Progenitor cell of endocrine pancreas (in vitro differentiated cells): ENCODE results near the gene GPAM. TPM values are rescaled to one million over a fixed set of nuclear protein-coding genes. Genes with fewer than 3 reads are reported as not detected.

ENCODE experiments used
- DNase-seq: peaks from one replicate; pipeline ENCODE4 v3.0.0; 2021; ENCODE audit warnings: low spot score; ENCODE audit not compliant: unreplicated experiment
- H3K27ac Mint-ChIP-seq: 2 replicates; pipeline ENCODE4 v1.8.0; 2021; ENCODE audit warnings: mild to moderate bottlenecking, moderate library complexity, mixed read lengths
- H3K27me3 Mint-ChIP-seq: 2 replicates; pipeline ENCODE4 v1.8.0; 2021; ENCODE audit warnings: mixed read lengths
- H3K36me3 Mint-ChIP-seq: 2 replicates; pipeline ENCODE4 v1.8.0; 2022; ENCODE audit warnings: mixed read lengths; ENCODE audit not compliant: insufficient read depth
- H3K4me1 Mint-ChIP-seq: 2 replicates; pipeline ENCODE4 v1.8.0; 2021; ENCODE audit warnings: low read depth, mixed read lengths
- H3K4me3 Mint-ChIP-seq: 2 replicates; pipeline ENCODE4 v1.8.0; 2021; ENCODE audit warnings: low read depth, mild to moderate bottlenecking, moderate library complexity, mixed read lengths
- H3K9me3 Mint-ChIP-seq: 2 replicates; pipeline ENCODE4 v1.8.0; 2021; ENCODE audit warnings: low read depth, mixed read lengths
- total RNA-seq: library from RNA; stranded (reverse); gene quantifications from 2 replicates; pipeline ENCODE4 v1.2.1, GENCODE V29; 2021
- TF ChIP-seq, protein P1 (sequence below): fragments of 200-600 bp; sonication (generic); IDR thresholded peaks from one replicate; pipeline ENCODE4 v1.5.0; 2021; ENCODE audit warnings: antibody characterized with exemption, mild to moderate bottlenecking; ENCODE audit not compliant: unreplicated experiment

The GPAM gene
- total RNA-seq, 1 donor from 2014 or later: 20.1 TPM

DNA sequence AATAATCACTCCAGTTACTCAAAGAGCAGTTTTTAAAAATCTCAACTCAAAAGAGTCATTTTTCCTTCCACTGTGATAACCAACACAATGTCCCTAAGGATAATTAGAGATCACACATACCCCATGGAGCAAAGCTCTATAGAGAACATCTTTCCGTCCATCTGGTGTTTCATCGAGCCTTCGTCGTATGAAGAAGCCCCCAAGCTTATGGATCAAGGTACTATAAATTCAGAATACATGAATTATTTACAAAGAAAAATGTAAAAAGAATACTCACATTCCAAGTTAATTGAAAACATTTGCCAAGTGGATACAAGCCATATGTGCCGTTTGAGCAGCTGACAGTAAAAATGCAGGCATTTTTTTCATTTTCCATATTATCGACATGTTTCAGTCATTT, 14.8 kb downstream of the GPAM start:
- no peak overlapping the region for H3K4me3 Mint-ChIP-seq
- H3K27ac Mint-ChIP-seq: no peak overlapping the region
- peaks cover 31% of the 10 kb centered on the region for H3K36me3 Mint-ChIP-seq
- no peaks in the 10 kb centered on the region for H3K4me1 Mint-ChIP-seq
- DNase-seq: no peak
- TF ChIP-seq, protein P1, sequence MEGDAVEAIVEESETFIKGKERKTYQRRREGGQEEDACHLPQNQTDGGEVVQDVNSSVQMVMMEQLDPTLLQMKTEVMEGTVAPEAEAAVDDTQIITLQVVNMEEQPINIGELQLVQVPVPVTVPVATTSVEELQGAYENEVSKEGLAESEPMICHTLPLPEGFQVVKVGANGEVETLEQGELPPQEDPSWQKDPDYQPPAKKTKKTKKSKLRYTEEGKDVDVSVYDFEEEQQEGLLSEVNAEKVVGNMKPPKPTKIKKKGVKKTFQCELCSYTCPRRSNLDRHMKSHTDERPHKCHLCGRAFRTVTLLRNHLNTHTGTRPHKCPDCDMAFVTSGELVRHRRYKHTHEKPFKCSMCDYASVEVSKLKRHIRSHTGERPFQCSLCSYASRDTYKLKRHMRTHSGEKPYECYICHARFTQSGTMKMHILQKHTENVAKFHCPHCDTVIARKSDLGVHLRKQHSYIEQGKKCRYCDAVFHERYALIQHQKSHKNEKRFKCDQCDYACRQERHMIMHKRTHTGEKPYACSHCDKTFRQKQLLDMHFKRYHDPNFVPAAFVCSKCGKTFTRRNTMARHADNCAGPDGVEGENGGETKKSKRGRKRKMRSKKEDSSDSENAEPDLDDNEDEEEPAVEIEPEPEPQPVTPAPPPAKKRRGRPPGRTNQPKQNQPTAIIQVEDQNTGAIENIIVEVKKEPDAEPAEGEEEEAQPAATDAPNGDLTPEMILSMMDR: no peak
- no peaks in the 10 kb centered on the region for H3K27me3 Mint-ChIP-seq
- no peaks in the 10 kb centered on the region for H3K9me3 Mint-ChIP-seq

DNA sequence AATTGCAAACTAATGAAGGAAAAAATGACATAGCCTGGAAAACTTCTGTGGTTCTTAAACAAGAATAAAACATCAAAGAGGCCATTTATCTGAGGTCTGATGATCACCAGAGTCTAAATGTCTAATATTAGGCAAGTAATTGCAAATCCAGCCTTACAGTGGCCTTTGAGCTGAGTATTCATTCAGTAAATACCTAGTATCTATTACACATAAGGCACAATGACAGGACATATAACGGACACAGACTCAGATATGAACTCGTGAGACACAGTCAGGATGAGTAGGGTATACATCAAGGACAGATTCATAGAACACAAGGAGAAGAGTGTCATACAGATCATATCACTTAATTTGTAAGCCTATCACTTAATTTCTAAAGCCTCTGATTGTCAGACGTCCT, 16.8 kb downstream of the GPAM start:
- H3K36me3 Mint-ChIP-seq: peaks cover 26% of the 10 kb centered on the region
- no peaks in the 10 kb centered on the region for H3K4me1 Mint-ChIP-seq
- H3K27me3 Mint-ChIP-seq: no peaks in the 10 kb centered on the region
- H3K27ac Mint-ChIP-seq: no peak overlapping the region
- no peak for DNase-seq
- no peaks in the 10 kb centered on the region for H3K9me3 Mint-ChIP-seq
- TF ChIP-seq, protein P1: no peak
- no peak overlapping the region for H3K4me3 Mint-ChIP-seq

DNA sequence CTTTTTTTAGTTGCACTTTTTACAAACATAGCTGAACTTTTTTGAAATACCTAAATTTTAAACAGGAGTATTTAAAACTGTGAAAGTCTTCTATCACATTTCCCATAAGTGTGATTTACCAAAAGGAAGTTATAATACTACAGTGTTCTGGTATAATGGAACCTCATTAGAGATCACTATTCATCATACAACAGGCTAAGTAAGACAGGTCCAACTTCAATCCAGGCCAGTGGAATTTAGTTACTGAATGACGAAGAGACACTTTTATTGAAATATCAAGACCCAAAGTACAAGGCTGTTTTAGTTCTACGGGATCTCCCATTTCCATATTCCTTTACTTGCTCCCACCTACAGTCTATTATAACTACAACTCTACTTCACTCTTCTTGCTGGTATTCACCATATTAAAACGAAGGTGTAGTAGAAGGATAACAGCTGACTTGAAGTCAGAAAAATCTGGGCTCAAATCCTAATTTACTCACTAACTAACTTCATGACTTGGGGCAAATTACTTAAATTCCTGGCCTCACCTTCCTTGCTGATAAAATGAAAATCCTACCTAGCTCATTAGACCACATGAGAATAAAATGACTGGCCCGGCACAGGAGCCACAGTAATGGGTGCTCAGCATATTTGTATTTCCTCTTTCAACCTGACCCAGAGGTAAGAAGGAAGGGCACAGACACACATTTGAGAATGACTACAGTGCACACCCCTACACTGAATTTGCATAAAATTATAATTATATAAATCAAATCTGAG, 21.6 kb downstream of the GPAM start:
- no peaks in the 10 kb centered on the region for H3K9me3 Mint-ChIP-seq
- no peaks in the 10 kb centered on the region for H3K27me3 Mint-ChIP-seq
- H3K4me1 Mint-ChIP-seq: no peaks in the 10 kb centered on the region
- DNase-seq: no peak
- H3K36me3 Mint-ChIP-seq: peaks cover 24% of the 10 kb centered on the region
- TF ChIP-seq, protein P1: no peak
- H3K4me3 Mint-ChIP-seq: no peak overlapping the region
- H3K27ac Mint-ChIP-seq: no peak overlapping the region

DNA sequence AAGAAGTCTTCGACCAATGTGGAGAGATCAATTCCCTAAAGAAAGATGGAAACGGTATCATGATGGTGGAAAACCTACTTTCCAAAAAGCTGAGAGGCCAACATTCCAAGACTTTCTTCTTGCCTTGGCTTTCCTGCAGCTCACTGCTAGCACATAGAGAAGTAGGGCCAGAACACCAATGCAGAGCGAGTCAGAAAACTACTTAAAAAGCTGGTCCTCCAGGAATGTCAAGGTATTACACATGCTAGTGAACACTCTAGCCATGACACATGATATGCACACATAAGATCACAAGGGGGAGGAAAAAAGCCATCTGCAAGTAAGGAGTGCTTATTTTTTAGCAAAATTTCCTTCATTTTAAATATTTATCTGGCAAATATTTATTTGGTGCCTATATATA, 22.7 kb downstream of the GPAM start:
- Mint-ChIP-seq H3K36me3 (peaks cover 30% of the 10 kb centered on the region), H3K9me3 (no peaks in the 10 kb centered on the region), H3K4me1 (no peaks in the 10 kb centered on the region), H3K27me3 (no peaks in the 10 kb centered on the region), H3K27ac (no peak overlapping the region), H3K4me3 (no peak overlapping the region)
- no peak for DNase-seq
- TF ChIP-seq, protein P1: no peak

DNA sequence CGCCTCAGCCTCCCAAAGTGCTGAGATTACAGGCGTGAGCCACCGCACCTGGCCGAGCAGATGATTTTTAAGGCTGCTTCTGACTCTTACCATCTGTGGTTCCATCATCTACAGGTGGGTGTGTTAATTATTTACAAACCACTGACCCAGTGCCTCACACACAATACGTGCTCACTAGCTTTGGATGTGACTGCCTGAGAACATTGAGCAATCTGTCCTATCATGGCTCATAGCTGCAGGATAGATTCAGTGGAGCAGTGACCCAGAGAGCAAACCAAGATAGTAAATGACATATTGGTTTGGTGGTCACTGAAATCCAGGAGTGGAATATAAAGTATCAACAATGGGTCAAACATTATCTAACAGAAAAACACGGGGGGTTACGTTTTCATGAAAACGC, 24.1 kb downstream of the GPAM start:
- DNase-seq: no peak
- Mint-ChIP-seq H3K36me3 (peaks cover 32% of the 10 kb centered on the region), H3K27ac (no peak overlapping the region), H3K4me1 (no peaks in the 10 kb centered on the region), H3K27me3 (no peaks in the 10 kb centered on the region), H3K4me3 (no peak overlapping the region), H3K9me3 (no peaks in the 10 kb centered on the region)
- TF ChIP-seq, protein P1: no peak
